Panc1 (cell line): Measurements from ENCODE around the gene PIGS.

ENCODE experiments used
- TF ChIP-seq, protein P1 (sequence below): fragments of 450-650 bp; IDR thresholded peaks from 2 replicates; pipeline ENCODE4 v1.5.1; 2017; ENCODE audit warnings: mild to moderate bottlenecking
- TF ChIP-seq, protein P2 (sequence below), 2 experiments: IDR thresholded peaks; 2 replicates each; pipeline ENCODE4 v1.6.1; 2011 to 2012; ENCODE audit warnings: low read depth in 2 of 2, control low read depth in 1 of 2, low read length in 1 of 2, mild to moderate bottlenecking in 1 of 2, moderate library complexity in 1 of 2; ENCODE audit not compliant: insufficient read depth in 1 of 2

DNA sequence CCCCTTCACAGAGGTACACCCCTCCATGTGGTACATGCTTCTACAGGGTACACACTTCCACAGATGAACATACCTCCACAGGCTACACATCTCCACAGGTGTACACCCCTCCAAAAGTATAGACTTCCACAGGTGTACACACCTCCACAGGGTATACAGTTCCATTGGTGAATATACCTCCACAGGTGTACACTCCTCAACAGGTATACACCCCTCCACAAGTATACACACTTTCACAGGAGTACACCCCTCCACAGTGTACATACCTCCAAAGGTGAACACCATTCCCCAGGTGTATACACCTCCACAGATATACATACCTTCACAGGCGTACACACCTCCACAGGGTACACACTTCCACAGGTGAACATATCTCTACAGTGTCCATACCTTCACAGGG lies 55.8 kb downstream of the PIGS start:
- TF ChIP-seq, protein P1, sequence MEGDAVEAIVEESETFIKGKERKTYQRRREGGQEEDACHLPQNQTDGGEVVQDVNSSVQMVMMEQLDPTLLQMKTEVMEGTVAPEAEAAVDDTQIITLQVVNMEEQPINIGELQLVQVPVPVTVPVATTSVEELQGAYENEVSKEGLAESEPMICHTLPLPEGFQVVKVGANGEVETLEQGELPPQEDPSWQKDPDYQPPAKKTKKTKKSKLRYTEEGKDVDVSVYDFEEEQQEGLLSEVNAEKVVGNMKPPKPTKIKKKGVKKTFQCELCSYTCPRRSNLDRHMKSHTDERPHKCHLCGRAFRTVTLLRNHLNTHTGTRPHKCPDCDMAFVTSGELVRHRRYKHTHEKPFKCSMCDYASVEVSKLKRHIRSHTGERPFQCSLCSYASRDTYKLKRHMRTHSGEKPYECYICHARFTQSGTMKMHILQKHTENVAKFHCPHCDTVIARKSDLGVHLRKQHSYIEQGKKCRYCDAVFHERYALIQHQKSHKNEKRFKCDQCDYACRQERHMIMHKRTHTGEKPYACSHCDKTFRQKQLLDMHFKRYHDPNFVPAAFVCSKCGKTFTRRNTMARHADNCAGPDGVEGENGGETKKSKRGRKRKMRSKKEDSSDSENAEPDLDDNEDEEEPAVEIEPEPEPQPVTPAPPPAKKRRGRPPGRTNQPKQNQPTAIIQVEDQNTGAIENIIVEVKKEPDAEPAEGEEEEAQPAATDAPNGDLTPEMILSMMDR, result no peak
- TF ChIP-seq, protein P2, sequence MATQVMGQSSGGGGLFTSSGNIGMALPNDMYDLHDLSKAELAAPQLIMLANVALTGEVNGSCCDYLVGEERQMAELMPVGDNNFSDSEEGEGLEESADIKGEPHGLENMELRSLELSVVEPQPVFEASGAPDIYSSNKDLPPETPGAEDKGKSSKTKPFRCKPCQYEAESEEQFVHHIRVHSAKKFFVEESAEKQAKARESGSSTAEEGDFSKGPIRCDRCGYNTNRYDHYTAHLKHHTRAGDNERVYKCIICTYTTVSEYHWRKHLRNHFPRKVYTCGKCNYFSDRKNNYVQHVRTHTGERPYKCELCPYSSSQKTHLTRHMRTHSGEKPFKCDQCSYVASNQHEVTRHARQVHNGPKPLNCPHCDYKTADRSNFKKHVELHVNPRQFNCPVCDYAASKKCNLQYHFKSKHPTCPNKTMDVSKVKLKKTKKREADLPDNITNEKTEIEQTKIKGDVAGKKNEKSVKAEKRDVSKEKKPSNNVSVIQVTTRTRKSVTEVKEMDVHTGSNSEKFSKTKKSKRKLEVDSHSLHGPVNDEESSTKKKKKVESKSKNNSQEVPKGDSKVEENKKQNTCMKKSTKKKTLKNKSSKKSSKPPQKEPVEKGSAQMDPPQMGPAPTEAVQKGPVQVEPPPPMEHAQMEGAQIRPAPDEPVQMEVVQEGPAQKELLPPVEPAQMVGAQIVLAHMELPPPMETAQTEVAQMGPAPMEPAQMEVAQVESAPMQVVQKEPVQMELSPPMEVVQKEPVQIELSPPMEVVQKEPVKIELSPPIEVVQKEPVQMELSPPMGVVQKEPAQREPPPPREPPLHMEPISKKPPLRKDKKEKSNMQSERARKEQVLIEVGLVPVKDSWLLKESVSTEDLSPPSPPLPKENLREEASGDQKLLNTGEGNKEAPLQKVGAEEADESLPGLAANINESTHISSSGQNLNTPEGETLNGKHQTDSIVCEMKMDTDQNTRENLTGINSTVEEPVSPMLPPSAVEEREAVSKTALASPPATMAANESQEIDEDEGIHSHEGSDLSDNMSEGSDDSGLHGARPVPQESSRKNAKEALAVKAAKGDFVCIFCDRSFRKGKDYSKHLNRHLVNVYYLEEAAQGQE (IDR thresholded peaks at IDR 0.05; ENCODE audit: insufficient read depth in 1 of 2, low read depth in 2 of 2, low read length in 1 of 2), result no peak
